Right renal cortex interstitium (tissue), 3 donors: Measurements from ENCODE around the gene UCKL1. TPM values are rescaled to one million over a fixed set of nuclear protein-coding genes. Genes with fewer than 3 reads are reported as not detected.
"Not testable (repeated sequence)": the region's sequence is repeated elsewhere in the genome, so short reads cannot be mapped to it uniquely, and the experiment has no call there.

Experiments used
- DNase-seq, 3 donors: peaks; one replicate each; pipeline ENCODE4 v3.0.0-alpha.2; 2013; ENCODE audit warnings: low read depth in 3 of 3, low spot score in 2 of 3
- polyA plus RNA-seq, 3 donors: library from polyadenylated mRNA; unstranded; fragments of 120-200 nt; gene quantifications; one replicate each; pipeline ENCODE4 v1.2.1, GENCODE V29; 2013; ENCODE audit not compliant: insufficient read length in 3 of 3

UCKL1 gene
- polyA plus RNA-seq: 10 to 100 TPM; 33.5 to 35.5 (median 33.6) TPM

- DNase-seq: peak in 1 of 3 donors; percentile 75
Observed at GRCh38 chr20:63955827-63956663, at the start of gene UCKL1. UCKL1 (minus strand) TSS chr20:63956416; CDS start chr20:63956372, 44 bp downstream.

GRCh38 chr20:64005394-64005793 is 49.2 kb upstream of the UCKL1 start:
- DNase-seq: no peak

- DNase-seq: no peak
Observed at GRCh38 chr20:64003960-64004725, 47.9 kb upstream of the UCKL1 start.

- no peak for DNase-seq
Observed at GRCh38 chr20:64001607-64002011, 45.4 kb upstream of the UCKL1 start.

- no peak for DNase-seq
Observed at GRCh38 chr20:64000906-64001305, 44.7 kb upstream of the UCKL1 start.

GRCh38 chr20:63982937-63983336 is 26.7 kb upstream of the UCKL1 start:
- DNase-seq: no peak

GRCh38 chr20:63980806-63981728 is 24.9 kb upstream of the UCKL1 start, which contains the start of gene PRPF6:
PRPF6 (plus strand) TSS chr20:63981132; CDS start chr20:63981246, 114 bp downstream.
- peak; percentile 80 to 90 (median 82) for DNase-seq

- no peak for DNase-seq
Observed at GRCh38 chr20:63980317-63980805, 24.1 kb upstream of the UCKL1 start.

- no peak for DNase-seq
Observed at GRCh38 chr20:63979557-63980316, 23.5 kb upstream of the UCKL1 start, which contains the start of gene SAMD10. SAMD10 (minus strand) TSS chr20:63979642; CDS start chr20:63979467, 175 bp downstream.

GRCh38 chr20:63979229-63979556 is 23.0 kb upstream of the UCKL1 start:
- DNase-seq: no peak

GRCh38 chr20:63978319-63979228 is 22.4 kb upstream of the UCKL1 start:
- no peak for DNase-seq

GRCh38 chr20:63977739-63978276 is 21.6 kb upstream of the UCKL1 start:
- DNase-seq: no peak

- DNase-seq: no peak
Observed at GRCh38 chr20:63976980-63977738, 20.9 kb upstream of the UCKL1 start.

GRCh38 chr20:63976511-63976910 is 20.3 kb upstream of the UCKL1 start:
- not testable (repeated sequence) for DNase-seq

GRCh38 chr20:63974402-63975200 is 18.4 kb upstream of the UCKL1 start:
- no peak for DNase-seq

- peak in 2 of 3 donors; percentile 74 to 81 for DNase-seq
Observed at GRCh38 chr20:63973636-63974401, 17.6 kb upstream of the UCKL1 start.
